Measurements from ENCODE around the gene EPB41L2. TPM values are rescaled to one million over a fixed set of nuclear protein-coding genes. Genes with fewer than 3 reads are reported as not detected.

EPB41L2 gene
- total RNA-seq, 1 experiment from 2014 or later: 106 TPM

DNA sequence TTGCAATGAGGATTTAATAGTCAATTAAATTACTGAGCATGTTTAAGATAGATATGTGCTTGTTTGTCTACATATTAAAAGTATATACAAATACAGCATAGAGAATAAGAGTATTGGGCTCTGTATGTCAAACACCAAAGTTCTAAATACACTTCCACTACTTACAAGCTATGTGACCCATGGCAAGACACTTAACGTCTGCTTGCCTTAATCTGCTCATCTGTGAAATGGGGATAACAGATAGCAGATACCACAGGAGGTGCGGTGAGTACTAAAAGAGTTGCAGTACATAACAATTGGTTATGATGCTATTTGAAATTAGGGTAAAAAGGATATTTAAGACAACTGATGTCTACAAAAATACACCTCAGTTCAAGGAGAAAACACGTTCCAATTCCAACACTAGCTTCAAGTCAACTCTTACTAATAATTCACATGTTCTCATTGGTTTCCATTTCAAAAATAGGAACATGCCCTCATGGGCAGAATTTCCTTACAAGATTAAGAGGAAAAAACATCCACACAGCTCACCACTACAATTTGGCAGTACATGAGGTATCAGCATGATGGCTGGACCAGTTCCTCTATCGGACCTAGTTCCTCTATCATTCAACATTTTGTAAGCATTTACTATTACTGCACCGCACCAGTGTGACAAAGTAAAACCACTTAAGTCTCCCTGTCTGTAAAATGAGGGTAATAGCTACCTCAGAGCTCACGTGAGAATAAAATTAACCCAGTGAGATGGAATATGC is 134.7 kb downstream of the EPB41L2 start (continued):
- TF ChIP-seq, protein P1, sequence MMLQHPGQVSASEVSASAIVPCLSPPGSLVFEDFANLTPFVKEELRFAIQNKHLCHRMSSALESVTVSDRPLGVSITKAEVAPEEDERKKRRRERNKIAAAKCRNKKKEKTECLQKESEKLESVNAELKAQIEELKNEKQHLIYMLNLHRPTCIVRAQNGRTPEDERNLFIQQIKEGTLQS (CRISPR knock-in tag; conservative IDR thresholded peaks at IDR 0.05): no peak
- TF ChIP-seq, protein P2, sequence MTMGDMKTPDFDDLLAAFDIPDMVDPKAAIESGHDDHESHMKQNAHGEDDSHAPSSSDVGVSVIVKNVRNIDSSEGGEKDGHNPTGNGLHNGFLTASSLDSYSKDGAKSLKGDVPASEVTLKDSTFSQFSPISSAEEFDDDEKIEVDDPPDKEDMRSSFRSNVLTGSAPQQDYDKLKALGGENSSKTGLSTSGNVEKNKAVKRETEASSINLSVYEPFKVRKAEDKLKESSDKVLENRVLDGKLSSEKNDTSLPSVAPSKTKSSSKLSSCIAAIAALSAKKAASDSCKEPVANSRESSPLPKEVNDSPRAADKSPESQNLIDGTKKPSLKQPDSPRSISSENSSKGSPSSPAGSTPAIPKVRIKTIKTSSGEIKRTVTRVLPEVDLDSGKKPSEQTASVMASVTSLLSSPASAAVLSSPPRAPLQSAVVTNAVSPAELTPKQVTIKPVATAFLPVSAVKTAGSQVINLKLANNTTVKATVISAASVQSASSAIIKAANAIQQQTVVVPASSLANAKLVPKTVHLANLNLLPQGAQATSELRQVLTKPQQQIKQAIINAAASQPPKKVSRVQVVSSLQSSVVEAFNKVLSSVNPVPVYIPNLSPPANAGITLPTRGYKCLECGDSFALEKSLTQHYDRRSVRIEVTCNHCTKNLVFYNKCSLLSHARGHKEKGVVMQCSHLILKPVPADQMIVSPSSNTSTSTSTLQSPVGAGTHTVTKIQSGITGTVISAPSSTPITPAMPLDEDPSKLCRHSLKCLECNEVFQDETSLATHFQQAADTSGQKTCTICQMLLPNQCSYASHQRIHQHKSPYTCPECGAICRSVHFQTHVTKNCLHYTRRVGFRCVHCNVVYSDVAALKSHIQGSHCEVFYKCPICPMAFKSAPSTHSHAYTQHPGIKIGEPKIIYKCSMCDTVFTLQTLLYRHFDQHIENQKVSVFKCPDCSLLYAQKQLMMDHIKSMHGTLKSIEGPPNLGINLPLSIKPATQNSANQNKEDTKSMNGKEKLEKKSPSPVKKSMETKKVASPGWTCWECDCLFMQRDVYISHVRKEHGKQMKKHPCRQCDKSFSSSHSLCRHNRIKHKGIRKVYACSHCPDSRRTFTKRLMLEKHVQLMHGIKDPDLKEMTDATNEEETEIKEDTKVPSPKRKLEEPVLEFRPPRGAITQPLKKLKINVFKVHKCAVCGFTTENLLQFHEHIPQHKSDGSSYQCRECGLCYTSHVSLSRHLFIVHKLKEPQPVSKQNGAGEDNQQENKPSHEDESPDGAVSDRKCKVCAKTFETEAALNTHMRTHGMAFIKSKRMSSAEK (CRISPR knock-in tag; IDR thresholded peaks at IDR 0.05; ENCODE audit: borderline replicate concordance): no peak
- TF ChIP-seq, protein P3, sequence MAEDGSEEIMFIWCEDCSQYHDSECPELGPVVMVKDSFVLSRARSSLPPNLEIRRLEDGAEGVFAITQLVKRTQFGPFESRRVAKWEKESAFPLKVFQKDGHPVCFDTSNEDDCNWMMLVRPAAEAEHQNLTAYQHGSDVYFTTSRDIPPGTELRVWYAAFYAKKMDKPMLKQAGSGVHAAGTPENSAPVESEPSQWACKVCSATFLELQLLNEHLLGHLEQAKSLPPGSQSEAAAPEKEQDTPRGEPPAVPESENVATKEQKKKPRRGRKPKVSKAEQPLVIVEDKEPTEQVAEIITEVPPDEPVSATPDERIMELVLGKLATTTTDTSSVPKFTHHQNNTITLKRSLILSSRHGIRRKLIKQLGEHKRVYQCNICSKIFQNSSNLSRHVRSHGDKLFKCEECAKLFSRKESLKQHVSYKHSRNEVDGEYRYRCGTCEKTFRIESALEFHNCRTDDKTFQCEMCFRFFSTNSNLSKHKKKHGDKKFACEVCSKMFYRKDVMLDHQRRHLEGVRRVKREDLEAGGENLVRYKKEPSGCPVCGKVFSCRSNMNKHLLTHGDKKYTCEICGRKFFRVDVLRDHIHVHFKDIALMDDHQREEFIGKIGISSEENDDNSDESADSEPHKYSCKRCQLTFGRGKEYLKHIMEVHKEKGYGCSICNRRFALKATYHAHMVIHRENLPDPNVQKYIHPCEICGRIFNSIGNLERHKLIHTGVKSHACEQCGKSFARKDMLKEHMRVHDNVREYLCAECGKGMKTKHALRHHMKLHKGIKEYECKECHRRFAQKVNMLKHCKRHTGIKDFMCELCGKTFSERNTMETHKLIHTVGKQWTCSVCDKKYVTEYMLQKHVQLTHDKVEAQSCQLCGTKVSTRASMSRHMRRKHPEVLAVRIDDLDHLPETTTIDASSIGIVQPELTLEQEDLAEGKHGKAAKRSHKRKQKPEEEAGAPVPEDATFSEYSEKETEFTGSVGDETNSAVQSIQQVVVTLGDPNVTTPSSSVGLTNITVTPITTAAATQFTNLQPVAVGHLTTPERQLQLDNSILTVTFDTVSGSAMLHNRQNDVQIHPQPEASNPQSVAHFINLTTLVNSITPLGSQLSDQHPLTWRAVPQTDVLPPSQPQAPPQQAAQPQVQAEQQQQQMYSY (CRISPR knock-in tag; IDR thresholded peaks at IDR 0.05): no peak
- TF ChIP-seq ZNF138 (CRISPR knock-in tag; conservative IDR thresholded peaks at IDR 0.05): no peak
- TF ChIP-seq, protein P4, sequence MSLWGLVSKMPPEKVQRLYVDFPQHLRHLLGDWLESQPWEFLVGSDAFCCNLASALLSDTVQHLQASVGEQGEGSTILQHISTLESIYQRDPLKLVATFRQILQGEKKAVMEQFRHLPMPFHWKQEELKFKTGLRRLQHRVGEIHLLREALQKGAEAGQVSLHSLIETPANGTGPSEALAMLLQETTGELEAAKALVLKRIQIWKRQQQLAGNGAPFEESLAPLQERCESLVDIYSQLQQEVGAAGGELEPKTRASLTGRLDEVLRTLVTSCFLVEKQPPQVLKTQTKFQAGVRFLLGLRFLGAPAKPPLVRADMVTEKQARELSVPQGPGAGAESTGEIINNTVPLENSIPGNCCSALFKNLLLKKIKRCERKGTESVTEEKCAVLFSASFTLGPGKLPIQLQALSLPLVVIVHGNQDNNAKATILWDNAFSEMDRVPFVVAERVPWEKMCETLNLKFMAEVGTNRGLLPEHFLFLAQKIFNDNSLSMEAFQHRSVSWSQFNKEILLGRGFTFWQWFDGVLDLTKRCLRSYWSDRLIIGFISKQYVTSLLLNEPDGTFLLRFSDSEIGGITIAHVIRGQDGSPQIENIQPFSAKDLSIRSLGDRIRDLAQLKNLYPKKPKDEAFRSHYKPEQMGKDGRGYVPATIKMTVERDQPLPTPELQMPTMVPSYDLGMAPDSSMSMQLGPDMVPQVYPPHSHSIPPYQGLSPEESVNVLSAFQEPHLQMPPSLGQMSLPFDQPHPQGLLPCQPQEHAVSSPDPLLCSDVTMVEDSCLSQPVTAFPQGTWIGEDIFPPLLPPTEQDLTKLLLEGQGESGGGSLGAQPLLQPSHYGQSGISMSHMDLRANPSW (CRISPR knock-in tag; conservative IDR thresholded peaks at IDR 0.05; ENCODE audit: low read depth): no peak
- no peak for TF ChIP-seq JUN (CRISPR knock-in tag; IDR thresholded peaks at IDR 0.05)

DNA sequence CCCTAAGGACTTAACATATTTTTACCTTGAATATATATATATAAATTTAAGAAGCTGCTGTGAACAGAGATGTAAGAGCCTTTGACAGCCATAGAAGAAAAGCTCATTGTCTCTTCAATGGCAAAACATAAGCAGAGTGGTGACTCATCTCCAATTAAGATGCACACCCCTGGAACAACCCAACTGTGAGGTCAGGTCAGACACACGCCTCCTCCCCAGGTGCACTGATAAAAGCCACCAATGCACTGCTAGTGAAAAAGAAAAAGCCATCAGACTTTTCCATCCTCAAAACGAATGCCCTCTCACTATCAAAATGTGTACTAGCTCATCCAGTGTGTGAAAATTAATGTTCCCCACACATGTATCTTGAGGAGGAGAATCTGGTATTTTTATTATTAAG is 135.7 kb downstream of the EPB41L2 start:
- POLR2A ChIA-PET: no interaction called here
- Mint-ChIP-seq H3K27me3 (ENCODE audit: low read depth) (no peaks in the 10 kb centered on the region), H3K9me3 (peaks cover 12% of the 10 kb centered on the region), H3K36me3 (peaks cover 5% of the 10 kb centered on the region; the same call in 1 of the 2 replicates), H3K4me3 (no peak overlapping the region), H3K4me1 (peaks cover 18% of the 10 kb centered on the region), H3K27ac (no peak overlapping the region)
- ATAC-seq (peak; percentile 43), DNase-seq (ENCODE audit: low spot score) (no peak)
- CTCF ChIA-PET: no interaction called here
- TF ChIP-seq, protein P3 (CRISPR knock-in tag; IDR thresholded peaks at IDR 0.05): no peak
- TF ChIP-seq ETV6 (CRISPR knock-in tag; IDR thresholded peaks at IDR 0.05) (no peak), ZNF317 (CRISPR knock-in tag; IDR thresholded peaks at IDR 0.05; ENCODE audit: borderline replicate concordance, low read depth) (no peak), MYBL2 (CRISPR knock-in tag; IDR thresholded peaks at IDR 0.05) (no peak), ATF1 (CRISPR knock-in tag; IDR thresholded peaks at IDR 0.05) (no peak), JAZF1 (CRISPR knock-in tag; IDR thresholded peaks at IDR 0.05) (no peak), IRF2 (CRISPR knock-in tag; IDR thresholded peaks at IDR 0.05; ENCODE audit: borderline replicate concordance, low read depth) (no peak), SMAD3 (CRISPR knock-in tag; IDR thresholded peaks at IDR 0.05; ENCODE audit: borderline replicate concordance) (no peak), FOXJ3 (CRISPR knock-in tag; IDR thresholded peaks at IDR 0.05; ENCODE audit: borderline replicate concordance) (no peak), GTF2I (CRISPR knock-in tag; conservative IDR thresholded peaks at IDR 0.05) (no peak), KAT7 (CRISPR knock-in tag; IDR thresholded peaks at IDR 0.05; ENCODE audit: borderline replicate concordance) (no peak), EMX1 (CRISPR knock-in tag; IDR thresholded peaks at IDR 0.05) (no peak)
- TF ChIP-seq, protein P5, sequence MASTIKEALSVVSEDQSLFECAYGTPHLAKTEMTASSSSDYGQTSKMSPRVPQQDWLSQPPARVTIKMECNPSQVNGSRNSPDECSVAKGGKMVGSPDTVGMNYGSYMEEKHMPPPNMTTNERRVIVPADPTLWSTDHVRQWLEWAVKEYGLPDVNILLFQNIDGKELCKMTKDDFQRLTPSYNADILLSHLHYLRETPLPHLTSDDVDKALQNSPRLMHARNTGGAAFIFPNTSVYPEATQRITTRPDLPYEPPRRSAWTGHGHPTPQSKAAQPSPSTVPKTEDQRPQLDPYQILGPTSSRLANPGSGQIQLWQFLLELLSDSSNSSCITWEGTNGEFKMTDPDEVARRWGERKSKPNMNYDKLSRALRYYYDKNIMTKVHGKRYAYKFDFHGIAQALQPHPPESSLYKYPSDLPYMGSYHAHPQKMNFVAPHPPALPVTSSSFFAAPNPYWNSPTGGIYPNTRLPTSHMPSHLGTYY (CRISPR knock-in tag; IDR thresholded peaks at IDR 0.05): no peak
